Uterus (tissue), 2 donors: ENCODE results near the gene TARS1.

ENCODE experiments used
- CTCF ChIP-seq, 4 experiments: fragments of 200-600 bp in 2 of 4; fragments of 450-650 bp in 2 of 4; sonication (generic) in 2 of 4; IDR thresholded peaks; one replicate each; pipeline ENCODE4 v1.5.1; 2016 to 2019; ENCODE audit warnings: antibody characterized with exemption in 4 of 4, mild to moderate bottlenecking in 2 of 4, moderate library complexity in 1 of 4
- POLR2A ChIP-seq, 2 donors: fragments of 450-650 bp; IDR thresholded peaks; one replicate each; pipeline ENCODE4 v1.6.1; 2016; ENCODE audit warnings: antibody characterized with exemption in 2 of 2, mild to moderate bottlenecking in 1 of 2, moderate library complexity in 1 of 2

GRCh38 chr5:33501260-33501659, 60.5 kb downstream of the TARS1 start:
- TF ChIP-seq CTCF (IDR thresholded peaks at IDR 0.05) = no peak
- TF ChIP-seq POLR2A (IDR thresholded peaks at IDR 0.05) = no peak
